Testis (tissue), 3 donors: Measurements from ENCODE around the gene CUX1. TPM values are rescaled to one million over a fixed set of nuclear protein-coding genes. Genes with fewer than 3 reads are reported as not detected.
"Not testable (repeated sequence)": the region's sequence is repeated elsewhere in the genome, so short reads cannot be mapped to it uniquely, and the experiment has no call there.

Experiments used
- DNase-seq: peaks from one replicate; pipeline ENCODE4 v3.0.0-alpha.2; 2019
- H3K27ac ChIP-seq, 2 donors: fragments of 200-600 bp; sonication (generic); one replicate each; pipeline ENCODE4 v1.5.1; 2019
- H3K27me3 ChIP-seq: fragments of 200-600 bp; sonication (generic); one replicate; pipeline ENCODE4 v1.5.1; 2019
- H3K36me3 ChIP-seq: fragments of 200-600 bp; sonication (generic); one replicate; pipeline ENCODE4 v1.5.1; 2017; ENCODE audit warnings: low read depth; ENCODE audit errors: missing control alignments
- H3K4me1 ChIP-seq: fragments of 200-600 bp; sonication (generic); one replicate; pipeline ENCODE4 v1.5.1; 2019
- H3K4me3 ChIP-seq, 2 donors: fragments of 200-600 bp; sonication (generic); one replicate each; pipeline ENCODE4 v1.5.1; 2017 to 2019
- H3K9me3 ChIP-seq: fragments of 200-600 bp; sonication (generic); one replicate; pipeline ENCODE4 v1.5.1; 2017
- CTCF ChIP-seq, 3 experiments: fragments of 450-650 bp in 2 of 3; fragments of 200-600 bp in 1 of 3; sonication (generic) in 1 of 3; IDR thresholded peaks; one replicate each; pipeline ENCODE4 v1.5.1; 2016 to 2019; ENCODE audit warnings: antibody characterized with exemption in 3 of 3, mild to moderate bottlenecking in 2 of 3, moderate library complexity in 1 of 3
- POLR2A ChIP-seq: fragments of 450-650 bp; IDR thresholded peaks from one replicate; pipeline ENCODE4 v1.6.1; 2017; ENCODE audit warnings: antibody characterized with exemption, mild to moderate bottlenecking, moderate library complexity
- WGBS, 2 donors: methylation state at CpG; one replicate each; pipeline ENCODE4 v1.1.5; 2018; 5-methylcytosine and 5-hydroxymethylcytosine counted together
- intact Hi-C: fragments of 100-400 bp; cut with DNase I; formaldehyde crosslinking; loops from one replicate; pipeline ENCODE4 v1.15.1; 2023; ENCODE audit warnings: low total_unique reads
- polyA plus RNA-seq: library from polyadenylated mRNA; stranded (reverse); fragments of 350-450 nt; fragmentation: Illumina TruSeq; extraction: RNeasy Lipid Tissue Mini Kit (QIAGEN cat#74804); gene quantifications from one replicate; pipeline ENCODE4 v1.2.3, GENCODE V29; 2014; ENCODE audit warnings: low read depth, low replicate concordance; ENCODE audit not compliant: insufficient read depth
- total RNA-seq, 2 donors: library from RNA; depleted of rRNA; stranded (reverse); fragments of >200 nt; gene quantifications; one replicate each; pipeline ENCODE4 v1.2.3, GENCODE V29; 2016

CUX1 gene
- total and polyA plus RNA-seq, 3 donors from 2014 or later: 30.8 to 46.3 (median 43.1) TPM

GRCh38 chr7:101927389-101927788 is 110.0 kb downstream of the CUX1 start:
- no peak for DNase-seq
- Histone ChIP-seq H3K27ac (peak overlapping the region in 1 of 2 donors; percentile 51), H3K4me3 (no peak overlapping the region)

GRCh38 chr7:101927802-101928201 is 110.4 kb downstream of the CUX1 start:
- Histone ChIP-seq H3K27me3 (no peaks in the 10 kb centered on the region), H3K27ac (peak overlapping the region in 1 of 2 donors; percentile 51), H3K9me3 (no peaks in the 10 kb centered on the region), H3K36me3 (no peaks in the 10 kb centered on the region), H3K4me1 (peaks cover 5% of the 10 kb centered on the region), H3K4me3 (no peak overlapping the region)
- intact Hi-C loops: no loop called here
- TF ChIP-seq POLR2A: no peak
- no peak for TF ChIP-seq CTCF (IDR thresholded peaks at IDR 0.05)
- WGBS, 2 donors: 38 to 49% methylated on average over 16 of the region's 16 CpGs
- no peak for DNase-seq

More at GRCh38 chr7:101927389-101927788, 110.0 kb downstream of the CUX1 start:
- intact Hi-C loops: no loop called here
- 76 to 79% methylated on average over 6 of the region's 6 CpGs for WGBS, 2 donors
- TF ChIP-seq POLR2A: no peak
- TF ChIP-seq CTCF (IDR thresholded peaks at IDR 0.05): no peak
- no peaks in the 10 kb centered on the region for H3K9me3 ChIP-seq
- no peaks in the 10 kb centered on the region for H3K27me3 ChIP-seq
- peaks cover 5% of the 10 kb centered on the region for H3K4me1 ChIP-seq
- no peaks in the 10 kb centered on the region for H3K36me3 ChIP-seq

- peaks cover 5% of the 10 kb centered on the region for H3K4me1 ChIP-seq
- 83 to 97% methylated on average over 4 of the region's 4 CpGs for WGBS, 2 donors
- no peaks in the 10 kb centered on the region for H3K36me3 ChIP-seq
- no peak overlapping the region for H3K4me3 ChIP-seq
- no peaks in the 10 kb centered on the region for H3K9me3 ChIP-seq
- H3K27ac ChIP-seq: no peak overlapping the region
- TF ChIP-seq POLR2A (no peak), CTCF (IDR thresholded peaks at IDR 0.05) (no peak)
- no peak for DNase-seq
- no peaks in the 10 kb centered on the region for H3K27me3 ChIP-seq
- intact Hi-C loops: no loop called here
Measured at GRCh38 chr7:101929256-101929655, 111.8 kb downstream of the CUX1 start.

- H3K36me3 ChIP-seq, H3K9me3 ChIP-seq, H3K27ac ChIP-seq: not testable (repeated sequence)
Measured at GRCh38 chr7:101929911-101930310, 112.5 kb downstream of the CUX1 start.

GRCh38 chr7:101932083-101932482 is 114.7 kb downstream of the CUX1 start:
- WGBS, 2 donors: 92% methylated on average over 14 of the region's 14 CpGs
- Histone ChIP-seq H3K36me3 (no peaks in the 10 kb centered on the region), H3K27me3 (no peaks in the 10 kb centered on the region), H3K4me3 (no peak overlapping the region), H3K4me1 (peaks cover 19% of the 10 kb centered on the region), H3K9me3 (no peaks in the 10 kb centered on the region), H3K27ac (no peak overlapping the region)
- no peak for TF ChIP-seq CTCF (IDR thresholded peaks at IDR 0.05)
- no peak for TF ChIP-seq POLR2A
- no peak for DNase-seq
- intact Hi-C loops: no loop called here

More at GRCh38 chr7:101929911-101930310, 112.5 kb downstream of the CUX1 start:
- WGBS, 2 donors: 95 to 96% methylated on average over 6 of the region's 6 CpGs
- H3K4me3 ChIP-seq, H3K4me1 ChIP-seq, intact Hi-C loops, H3K27me3 ChIP-seq, DNase-seq: not testable (repeated sequence)
